ENCODE data around the gene EBP.

GRCh38 chrX:48472851-48473703 lies 48.5 kb upstream of the EBP start:
- TF ChIP-seq CTCF (IDR thresholded peaks at IDR 0.05; ENCODE audit: poor library complexity, severe bottlenecking): no peak
- TF ChIP-seq, protein P1, sequence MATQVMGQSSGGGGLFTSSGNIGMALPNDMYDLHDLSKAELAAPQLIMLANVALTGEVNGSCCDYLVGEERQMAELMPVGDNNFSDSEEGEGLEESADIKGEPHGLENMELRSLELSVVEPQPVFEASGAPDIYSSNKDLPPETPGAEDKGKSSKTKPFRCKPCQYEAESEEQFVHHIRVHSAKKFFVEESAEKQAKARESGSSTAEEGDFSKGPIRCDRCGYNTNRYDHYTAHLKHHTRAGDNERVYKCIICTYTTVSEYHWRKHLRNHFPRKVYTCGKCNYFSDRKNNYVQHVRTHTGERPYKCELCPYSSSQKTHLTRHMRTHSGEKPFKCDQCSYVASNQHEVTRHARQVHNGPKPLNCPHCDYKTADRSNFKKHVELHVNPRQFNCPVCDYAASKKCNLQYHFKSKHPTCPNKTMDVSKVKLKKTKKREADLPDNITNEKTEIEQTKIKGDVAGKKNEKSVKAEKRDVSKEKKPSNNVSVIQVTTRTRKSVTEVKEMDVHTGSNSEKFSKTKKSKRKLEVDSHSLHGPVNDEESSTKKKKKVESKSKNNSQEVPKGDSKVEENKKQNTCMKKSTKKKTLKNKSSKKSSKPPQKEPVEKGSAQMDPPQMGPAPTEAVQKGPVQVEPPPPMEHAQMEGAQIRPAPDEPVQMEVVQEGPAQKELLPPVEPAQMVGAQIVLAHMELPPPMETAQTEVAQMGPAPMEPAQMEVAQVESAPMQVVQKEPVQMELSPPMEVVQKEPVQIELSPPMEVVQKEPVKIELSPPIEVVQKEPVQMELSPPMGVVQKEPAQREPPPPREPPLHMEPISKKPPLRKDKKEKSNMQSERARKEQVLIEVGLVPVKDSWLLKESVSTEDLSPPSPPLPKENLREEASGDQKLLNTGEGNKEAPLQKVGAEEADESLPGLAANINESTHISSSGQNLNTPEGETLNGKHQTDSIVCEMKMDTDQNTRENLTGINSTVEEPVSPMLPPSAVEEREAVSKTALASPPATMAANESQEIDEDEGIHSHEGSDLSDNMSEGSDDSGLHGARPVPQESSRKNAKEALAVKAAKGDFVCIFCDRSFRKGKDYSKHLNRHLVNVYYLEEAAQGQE (IDR thresholded peaks at IDR 0.05; ENCODE audit: borderline replicate concordance): no peak
- TF ChIP-seq POLR2AphosphoS5 (IDR thresholded peaks at IDR 0.05): no peak
- no peak for TF ChIP-seq EP300 (conservative IDR thresholded peaks at IDR 0.05; ENCODE audit: poor library complexity, severe bottlenecking)
- no peak for TF ChIP-seq EZH2 (IDR thresholded peaks at IDR 0.05; ENCODE audit: borderline replicate concordance, insufficient read depth, low read length, poor library complexity, severe bottlenecking)
- TF ChIP-seq TAF1 (IDR thresholded peaks at IDR 0.05; ENCODE audit: low read depth): no peak
- no peak for TF ChIP-seq RAD21 (conservative IDR thresholded peaks at IDR 0.05)
- TF ChIP-seq SMC3 (conservative IDR thresholded peaks at IDR 0.05; ENCODE audit: poor library complexity): no peak
- TF ChIP-seq MXI1 (conservative IDR thresholded peaks at IDR 0.05; ENCODE audit: poor library complexity, severe bottlenecking): no peak
